Skeletal muscle tissue (tissue), 4 donors: Measurements from ENCODE around the gene IQSEC3. TPM values are rescaled to one million over a fixed set of nuclear protein-coding genes. Genes with fewer than 3 reads are reported as not detected.

ENCODE experiments used
- H3K27ac ChIP-seq: one replicate; pipeline ENCODE4 v1.7.0; 2013; ENCODE audit warnings: mild to moderate bottlenecking, low read depth, low read length, inconsistent platforms
- H3K27me3 ChIP-seq, 3 donors: one replicate each; pipeline ENCODE4 v1.7.0; 2013; ENCODE audit warnings: low read length in 3 of 3; ENCODE audit not compliant: control insufficient read depth in 3 of 3, insufficient read depth in 3 of 3
- H3K36me3 ChIP-seq, 3 donors: one replicate each; pipeline ENCODE4 v1.7.0; 2013; ENCODE audit warnings: low read length in 3 of 3; ENCODE audit not compliant: control insufficient read depth in 3 of 3, insufficient read depth in 3 of 3
- H3K4me1 ChIP-seq, 3 donors: one replicate each; pipeline ENCODE4 v1.7.0; 2013; ENCODE audit warnings: low read length in 3 of 3, mild to moderate bottlenecking in 3 of 3; ENCODE audit not compliant: control insufficient read depth in 3 of 3, insufficient read depth in 3 of 3
- H3K4me3 ChIP-seq, 3 donors: one replicate each; pipeline ENCODE4 v1.7.0; 2013; ENCODE audit warnings: low read length in 3 of 3
- H3K9ac ChIP-seq, 3 donors: one replicate each; pipeline ENCODE4 v1.7.0; 2013; ENCODE audit warnings: low read length in 3 of 3, mild to moderate bottlenecking in 3 of 3, moderate library complexity in 2 of 3, low read depth in 1 of 3
- H3K9me3 ChIP-seq, 3 donors: one replicate each; pipeline ENCODE4 v1.7.0; 2013; ENCODE audit warnings: low read length in 3 of 3; ENCODE audit not compliant: control insufficient read depth in 3 of 3
- total RNA-seq: library from RNA; depleted of rRNA; stranded (reverse); fragments of >200 nt; gene quantifications from one replicate; pipeline ENCODE4 v1.2.3, GENCODE V29; 2014
- donor health status: Osteomylitis.

The IQSEC3 gene
- total RNA-seq, 1 donor from 2014 or later, result 1.0 TPM

DNA sequence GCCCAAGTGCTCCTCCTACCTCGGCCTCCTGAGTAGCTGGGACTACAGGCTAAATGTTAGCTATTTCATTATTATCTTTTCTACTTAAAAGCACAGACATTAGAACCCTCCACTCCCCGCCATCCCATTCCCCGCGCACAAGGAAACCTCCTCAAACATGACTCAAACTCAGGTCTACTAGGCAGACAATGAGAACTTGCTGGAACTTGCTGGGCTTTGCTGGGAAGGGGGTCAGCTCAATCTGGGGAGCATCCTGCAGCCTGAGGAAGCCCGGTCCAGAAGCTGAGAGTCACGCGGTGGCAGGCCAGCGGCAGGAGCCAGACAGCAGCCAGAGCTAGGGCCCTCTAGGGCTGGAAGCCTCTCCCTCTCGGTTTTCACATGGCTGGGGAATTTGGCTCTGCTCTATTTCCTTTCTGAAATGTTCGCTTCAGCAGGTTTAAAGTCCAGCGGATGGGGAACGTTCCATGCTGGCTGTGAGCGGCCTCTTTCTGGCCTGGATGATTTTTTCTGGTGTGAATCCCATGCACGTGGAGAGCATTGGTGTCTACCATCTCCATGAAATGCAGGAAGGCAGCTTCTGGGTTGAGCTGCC, 78.9 kb downstream of the IQSEC3 start:
- no peak overlapping the region for H3K9ac ChIP-seq
- no peaks in the 10 kb centered on the region for H3K36me3 ChIP-seq
- no peaks in the 10 kb centered on the region for H3K9me3 ChIP-seq
- no peak overlapping the region for H3K27ac ChIP-seq
- peaks cover 0 to 5% (median 2%) of the 10 kb centered on the region in 3 donors for H3K4me1 ChIP-seq
- H3K27me3 ChIP-seq, result peaks cover 10 to 18% (median 10%) of the 10 kb centered on the region in 3 donors
- no peak overlapping the region for H3K4me3 ChIP-seq

DNA sequence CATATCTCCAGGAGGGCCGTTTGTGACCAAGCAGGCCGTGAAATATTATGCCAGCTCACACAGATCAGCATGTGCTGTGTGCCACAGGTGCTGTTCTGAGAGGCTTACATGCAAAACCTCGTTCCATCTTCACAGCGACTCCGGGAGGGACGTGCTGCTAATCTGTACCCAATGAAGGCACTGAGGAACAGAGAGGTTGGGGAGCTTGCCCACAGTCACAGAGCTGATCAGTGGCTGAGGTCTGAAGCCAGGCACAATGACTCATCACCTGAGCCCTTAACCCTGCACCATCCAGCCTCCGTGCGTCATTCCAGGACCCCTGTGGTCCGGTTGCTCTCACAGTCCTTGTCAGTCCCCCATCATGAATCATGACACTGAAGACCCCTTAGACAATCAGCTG, 80.7 kb downstream of the IQSEC3 start:
- H3K27me3 ChIP-seq, result peaks cover 2 to 15% (median 8%) of the 10 kb centered on the region in 3 donors
- no peaks in the 10 kb centered on the region for H3K9me3 ChIP-seq

DNA sequence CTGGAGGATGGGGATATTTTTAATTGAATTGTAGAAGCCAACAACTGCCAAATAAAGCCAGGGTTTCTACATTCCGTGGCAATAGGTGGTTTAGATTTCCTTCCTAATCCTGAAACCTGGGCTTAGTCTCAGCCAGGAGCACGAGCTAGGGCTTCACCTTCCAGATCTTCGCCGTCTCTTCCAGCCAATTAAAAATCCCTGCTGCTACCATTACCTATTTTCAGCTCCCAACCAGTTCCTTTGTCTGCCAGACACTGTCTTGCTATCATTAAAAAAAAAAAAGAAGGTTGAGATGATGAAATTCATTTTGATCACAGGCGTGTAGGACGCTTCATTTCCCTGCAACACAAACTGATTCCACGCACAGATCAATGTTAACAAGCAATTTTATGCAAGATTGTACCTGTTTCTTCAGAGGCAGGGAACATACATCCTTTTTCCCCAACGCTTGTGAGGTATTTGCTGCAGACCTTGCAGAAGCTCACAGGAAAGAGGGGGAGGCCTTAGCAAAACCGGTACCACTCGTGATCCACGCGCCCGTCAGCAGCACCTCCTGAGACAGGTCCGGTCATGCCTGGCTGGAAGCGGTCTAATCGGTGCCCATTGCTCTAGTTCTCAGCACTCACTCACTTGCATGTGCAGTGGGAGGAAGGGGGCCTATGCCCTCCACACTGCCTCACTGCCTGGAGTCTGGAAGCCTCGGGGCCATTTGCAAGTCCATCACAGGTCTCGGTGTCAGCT, 82.3 kb downstream of the IQSEC3 start:
- H3K4me3 ChIP-seq, result no peak overlapping the region
- peaks cover 0 to 5% (median 2%) of the 10 kb centered on the region in 3 donors for H3K4me1 ChIP-seq
- H3K27me3 ChIP-seq, result peaks cover 2 to 16% (median 11%) of the 10 kb centered on the region in 3 donors
- H3K27ac ChIP-seq, result no peak overlapping the region
- no peak overlapping the region for H3K9ac ChIP-seq
- H3K36me3 ChIP-seq, result no peaks in the 10 kb centered on the region
- H3K9me3 ChIP-seq, result no peaks in the 10 kb centered on the region

More for the DNA sequence above, 80.7 kb downstream of the IQSEC3 start:
- Histone ChIP-seq H3K4me1 (peaks cover 0 to 5% (median 2%) of the 10 kb centered on the region in 3 donors), H3K36me3 (no peaks in the 10 kb centered on the region), H3K4me3 (no peak overlapping the region), H3K9ac (no peak overlapping the region), H3K27ac (no peak overlapping the region)

DNA sequence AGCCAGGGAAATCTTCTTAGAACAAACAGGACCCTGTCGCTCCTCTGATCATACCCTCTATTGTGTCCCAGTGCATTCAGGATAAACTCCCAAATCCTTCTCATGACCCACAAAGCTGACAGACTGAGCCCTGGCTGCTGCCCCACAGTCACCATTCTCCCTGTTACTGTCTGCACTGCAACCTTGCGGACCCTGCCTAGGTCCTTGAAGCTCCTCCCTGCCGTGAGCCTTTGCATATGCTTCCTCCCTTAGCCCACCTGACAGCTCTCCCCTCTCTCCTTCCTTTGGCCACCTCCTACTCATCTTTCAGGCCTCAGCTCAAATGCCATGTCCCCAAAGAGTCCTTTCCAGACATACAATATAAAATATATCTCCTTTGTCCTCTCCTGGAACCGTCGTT, 85.0 kb downstream of the IQSEC3 start:
- Histone ChIP-seq H3K9ac (no peak overlapping the region), H3K36me3 (no peaks in the 10 kb centered on the region), H3K27me3 (peaks cover 8 to 21% (median 16%) of the 10 kb centered on the region in 3 donors)

DNA sequence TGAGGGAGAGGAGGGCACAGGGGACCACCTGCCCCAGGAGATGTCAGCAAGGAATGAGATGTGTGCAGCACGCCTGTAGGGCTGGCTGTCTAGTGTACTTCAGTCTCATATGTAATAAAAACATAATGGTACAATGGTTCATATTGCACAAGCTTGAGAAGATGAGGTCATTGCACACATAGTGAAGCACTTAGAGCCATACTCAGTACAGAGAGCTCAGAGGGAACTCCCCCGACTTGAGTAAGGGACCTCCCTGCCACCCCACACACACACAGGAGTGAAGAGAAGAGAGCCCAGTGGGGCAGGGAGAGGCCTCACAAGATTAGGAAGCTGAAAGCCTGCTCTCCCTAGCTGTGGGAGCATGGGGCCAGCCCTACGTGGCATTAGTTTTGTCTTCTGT, 85.9 kb downstream of the IQSEC3 start:
- no peak overlapping the region for H3K27ac ChIP-seq
- H3K9me3 ChIP-seq, result no peaks in the 10 kb centered on the region
- H3K9ac ChIP-seq, result no peak overlapping the region
- peaks cover 8 to 21% (median 16%) of the 10 kb centered on the region in 3 donors for H3K27me3 ChIP-seq
- peaks cover 0 to 5% (median 2%) of the 10 kb centered on the region in 3 donors for H3K4me1 ChIP-seq
- no peak overlapping the region for H3K4me3 ChIP-seq
- H3K36me3 ChIP-seq, result no peaks in the 10 kb centered on the region

More for the DNA sequence above, 85.0 kb downstream of the IQSEC3 start:
- Histone ChIP-seq H3K9me3 (no peaks in the 10 kb centered on the region), H3K4me1 (peaks cover 0 to 5% (median 2%) of the 10 kb centered on the region in 3 donors), H3K27ac (no peak overlapping the region), H3K4me3 (no peak overlapping the region)

DNA sequence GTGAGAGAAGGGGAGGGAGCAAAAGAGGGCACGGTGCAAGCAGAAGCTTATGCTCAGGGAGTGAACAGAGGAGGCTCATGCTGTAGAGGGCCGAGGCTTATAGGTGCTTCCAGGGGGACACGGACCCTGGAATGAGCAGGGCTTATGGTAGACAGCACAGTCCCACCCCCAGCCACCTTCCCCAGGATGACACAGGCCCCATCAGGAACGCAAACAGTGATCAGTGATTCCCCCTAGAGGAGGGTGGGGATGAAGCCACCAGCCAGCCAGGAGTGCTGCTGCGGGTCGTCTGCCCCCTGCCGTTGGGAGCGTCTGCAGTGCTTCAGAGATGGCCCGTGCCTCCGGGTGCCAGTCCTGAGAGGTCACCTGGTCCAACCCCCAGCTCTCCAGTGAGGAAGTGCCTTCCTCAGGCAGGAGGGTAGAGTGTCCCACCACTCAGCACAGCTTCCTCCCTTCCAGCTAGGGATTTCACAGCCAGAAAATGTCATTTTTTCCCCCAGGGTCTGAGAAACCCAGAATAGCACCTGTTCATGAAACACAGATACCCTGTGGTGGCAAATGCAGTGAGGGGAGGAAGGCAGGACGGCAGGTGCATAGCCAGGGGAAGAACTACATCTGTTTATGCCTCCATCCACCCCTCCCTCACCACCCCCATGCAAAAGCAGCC, 86.6 kb downstream of the IQSEC3 start:
- H3K9ac ChIP-seq, result peak overlapping the region in 1 of 3 donors; percentile 33
- H3K27ac ChIP-seq, result no peak overlapping the region
- peaks cover 8 to 21% (median 16%) of the 10 kb centered on the region in 3 donors for H3K27me3 ChIP-seq
- no peaks in the 10 kb centered on the region for H3K36me3 ChIP-seq
- no peak overlapping the region for H3K4me3 ChIP-seq
- peaks cover 0 to 2% (median 0%) of the 10 kb centered on the region in 3 donors for H3K4me1 ChIP-seq
- H3K9me3 ChIP-seq, result no peaks in the 10 kb centered on the region

DNA sequence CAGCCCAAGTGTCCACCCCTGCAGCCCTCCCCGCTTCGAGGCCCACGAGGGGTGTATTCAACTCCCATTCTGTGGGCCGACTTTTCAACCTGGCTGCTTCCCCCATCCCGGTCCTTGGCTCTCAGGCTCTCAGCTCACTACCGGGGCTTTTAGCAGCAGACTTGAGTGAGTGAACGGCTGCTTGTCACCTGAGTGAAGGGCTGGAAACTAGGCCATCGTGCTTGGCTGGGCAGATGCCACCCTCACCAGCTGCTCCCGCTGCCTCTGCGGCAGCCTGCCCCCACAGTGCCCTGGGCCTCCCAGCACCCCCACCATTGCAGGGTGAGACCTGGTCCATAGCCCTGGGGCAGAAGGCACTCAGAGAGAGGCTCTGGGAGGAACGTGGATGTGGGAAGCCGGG, 87.5 kb downstream of the IQSEC3 start:
- Histone ChIP-seq H3K36me3 (no peaks in the 10 kb centered on the region), H3K4me1 (peaks cover 0 to 1% (median 0%) of the 10 kb centered on the region in 3 donors), H3K27ac (no peak overlapping the region)

DNA sequence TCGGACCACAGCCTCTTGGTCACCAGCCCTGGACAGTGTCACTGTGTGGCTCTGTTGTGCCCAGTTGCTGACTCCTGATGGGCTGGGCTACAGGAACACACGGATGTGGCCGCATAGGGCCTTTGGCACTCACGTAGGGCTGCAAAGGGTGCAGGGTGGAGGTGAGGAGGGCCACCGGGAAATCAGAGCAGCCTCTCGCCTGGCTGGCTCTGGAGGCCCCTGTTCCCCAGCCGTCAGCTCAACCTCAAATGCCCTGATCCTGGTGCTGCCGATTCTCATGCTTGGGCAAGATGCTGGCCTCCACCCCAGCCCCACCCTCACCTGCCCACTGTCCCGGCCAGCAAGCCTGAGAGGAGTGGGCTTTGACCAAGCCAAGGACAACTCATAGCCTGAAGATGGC, 88.4 kb downstream of the IQSEC3 start:
- Histone ChIP-seq H3K36me3 (no peaks in the 10 kb centered on the region), H3K4me3 (no peak overlapping the region), H3K4me1 (no peaks in the 10 kb centered on the region), H3K9me3 (no peaks in the 10 kb centered on the region), H3K27me3 (peaks cover 7 to 21% (median 8%) of the 10 kb centered on the region in 3 donors), H3K9ac (no peak overlapping the region), H3K27ac (no peak overlapping the region)

More for the DNA sequence above, 87.5 kb downstream of the IQSEC3 start:
- H3K4me3 ChIP-seq, result no peak overlapping the region
- peak overlapping the region in 1 of 3 donors; percentile 25 for H3K9ac ChIP-seq
- no peaks in the 10 kb centered on the region for H3K9me3 ChIP-seq
- H3K27me3 ChIP-seq, result peaks cover 8 to 21% (median 15%) of the 10 kb centered on the region in 3 donors

DNA sequence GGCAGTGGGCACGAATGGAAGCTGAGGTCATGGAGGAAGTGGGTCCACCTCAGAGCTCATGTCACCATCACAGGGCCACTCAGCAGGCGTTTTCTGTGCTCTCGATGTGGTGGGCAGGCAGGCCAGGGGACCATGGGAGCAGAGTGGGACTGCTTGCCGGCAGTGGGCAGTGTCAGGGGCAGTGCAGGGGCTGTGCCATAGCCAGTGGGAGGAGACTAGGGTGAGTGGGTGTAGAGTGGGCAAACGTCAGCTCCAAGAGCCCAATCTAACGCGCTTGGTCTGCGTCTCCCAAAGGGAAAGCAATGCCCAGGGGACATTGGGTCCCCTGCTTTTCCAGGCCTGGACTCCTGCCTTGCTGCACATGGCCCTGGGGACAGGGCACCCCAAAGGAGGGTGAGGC, 89.1 kb downstream of the IQSEC3 start:
- Histone ChIP-seq H3K4me1 (no peaks in the 10 kb centered on the region), H3K9ac (no peak overlapping the region), H3K27ac (no peak overlapping the region), H3K27me3 (peaks cover 7 to 16% (median 8%) of the 10 kb centered on the region in 3 donors), H3K36me3 (no peaks in the 10 kb centered on the region), H3K9me3 (no peaks in the 10 kb centered on the region), H3K4me3 (no peak overlapping the region)

DNA sequence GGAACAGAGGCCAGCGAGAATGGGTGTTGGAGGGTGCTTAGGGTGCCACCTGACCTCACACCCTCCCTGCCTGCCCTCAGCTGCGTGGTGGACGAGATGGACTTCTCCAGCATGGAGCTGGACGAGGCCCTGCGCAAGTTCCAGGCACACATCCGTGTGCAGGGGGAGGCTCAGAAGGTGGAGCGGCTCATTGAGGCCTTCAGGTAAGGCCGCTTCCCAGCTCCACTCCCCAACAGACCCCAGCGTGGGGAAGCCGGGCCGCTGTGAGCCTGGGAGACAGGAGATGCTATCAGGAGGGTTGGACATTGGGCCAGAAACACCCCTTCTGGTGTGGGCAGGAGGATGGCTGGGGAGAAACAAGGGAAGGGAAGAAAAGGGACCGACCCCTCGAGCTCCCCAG, 90.4 kb downstream of the IQSEC3 start:
- H3K27ac ChIP-seq, result no peak overlapping the region
- H3K4me1 ChIP-seq, result no peaks in the 10 kb centered on the region

More for the DNA sequence above, 90.4 kb downstream of the IQSEC3 start:
- H3K36me3 ChIP-seq, result no peaks in the 10 kb centered on the region
- H3K9ac ChIP-seq, result no peak overlapping the region
- no peaks in the 10 kb centered on the region for H3K9me3 ChIP-seq
- H3K4me3 ChIP-seq, result no peak overlapping the region
- H3K27me3 ChIP-seq, result peaks cover 4 to 17% (median 8%) of the 10 kb centered on the region in 3 donors
